HG03439 (cell line): ENCODE data around the gene SLC38A9.
"Not testable (repeated sequence)": the region's sequence is repeated elsewhere in the genome, so short reads cannot be mapped to it uniquely, and the experiment has no call there.

Experiments used
- ATAC-seq: cut with Tn5 transposase; IDR thresholded peaks from one replicate; pipeline ENCODE4 v1.9.1; 2021; ENCODE audit warnings: mild to moderate bottlenecking, moderate library complexity; ENCODE audit not compliant: unreplicated experiment

The SLC38A9 gene

DNA sequence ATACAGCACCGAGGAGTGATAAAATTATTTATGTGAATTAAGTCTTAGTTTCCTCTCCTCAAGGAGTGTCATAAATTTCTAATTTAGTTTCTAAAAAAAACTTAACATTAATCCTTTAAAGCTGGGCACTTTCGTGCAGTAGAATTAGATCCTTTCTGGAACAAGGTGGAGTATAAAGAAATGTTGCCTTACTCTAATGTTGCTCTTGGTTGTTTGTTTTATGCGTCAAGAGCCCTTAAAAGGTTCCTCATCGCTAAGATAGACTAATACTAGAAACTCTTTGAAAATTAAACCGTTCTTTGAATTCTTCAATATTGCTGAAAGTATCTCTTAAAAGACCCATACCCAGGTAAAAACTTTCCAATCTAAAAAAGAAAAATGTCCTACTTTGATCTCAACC lies 93.8 kb downstream of the SLC38A9 start:
- ATAC-seq = no peak

DNA sequence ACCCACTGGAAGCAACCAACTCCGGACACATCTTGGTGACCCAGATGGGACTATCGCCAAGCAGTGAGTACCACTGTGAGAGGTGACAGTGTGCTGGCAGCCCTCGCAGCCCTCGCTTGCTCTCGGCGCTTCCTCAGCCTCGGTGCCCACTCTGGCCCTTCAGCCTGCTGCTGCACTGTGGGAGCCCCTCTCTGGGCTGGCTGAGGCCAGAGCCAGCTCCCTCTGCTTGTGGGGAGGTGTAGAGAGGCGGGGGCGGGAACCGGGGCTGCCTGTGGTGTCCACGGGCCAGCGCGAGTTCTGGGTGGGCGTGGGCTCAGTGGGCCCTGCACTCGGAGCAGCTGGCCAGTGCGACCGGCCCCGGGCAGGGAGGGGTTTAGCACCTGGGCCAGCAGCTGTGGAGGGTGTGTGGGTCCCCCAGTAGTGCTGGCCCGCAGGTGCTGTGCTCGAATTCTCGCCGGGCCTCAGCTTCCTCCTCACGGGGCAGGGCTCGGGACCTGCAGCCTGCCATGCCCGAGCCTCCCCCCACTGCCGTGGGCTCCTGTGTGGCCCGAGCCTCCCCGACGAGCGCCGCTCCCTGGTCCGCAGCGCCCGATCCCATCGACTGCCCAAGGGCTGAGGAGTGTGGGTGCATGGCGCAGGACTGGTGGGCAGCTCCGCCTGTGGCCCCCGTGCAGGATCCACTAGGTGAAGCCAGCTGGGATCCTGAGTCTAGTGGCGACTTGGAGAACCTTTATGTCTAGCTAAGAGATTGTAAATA lies 98.8 kb downstream of the SLC38A9 start:
- no peak for ATAC-seq

DNA sequence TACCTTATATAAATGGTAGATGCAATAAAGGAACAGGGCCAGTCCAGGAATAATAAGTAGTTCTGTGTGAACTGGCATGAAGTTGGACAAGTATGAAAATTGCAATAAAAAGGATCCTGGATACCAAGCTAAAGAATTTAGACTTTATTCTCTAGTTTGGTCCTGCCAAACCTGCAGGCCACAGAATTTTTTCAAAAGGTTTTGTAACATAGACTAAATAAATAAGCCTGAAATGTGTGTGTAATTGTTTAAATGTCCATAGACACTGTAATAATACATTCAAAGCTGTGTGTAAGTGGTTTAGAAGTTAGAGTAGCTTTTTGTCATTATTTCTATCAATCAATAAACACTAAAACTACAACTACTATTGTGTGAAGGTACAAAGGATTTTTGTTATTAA lies 101.6 kb downstream of the SLC38A9 start:
- ATAC-seq = no peak

DNA sequence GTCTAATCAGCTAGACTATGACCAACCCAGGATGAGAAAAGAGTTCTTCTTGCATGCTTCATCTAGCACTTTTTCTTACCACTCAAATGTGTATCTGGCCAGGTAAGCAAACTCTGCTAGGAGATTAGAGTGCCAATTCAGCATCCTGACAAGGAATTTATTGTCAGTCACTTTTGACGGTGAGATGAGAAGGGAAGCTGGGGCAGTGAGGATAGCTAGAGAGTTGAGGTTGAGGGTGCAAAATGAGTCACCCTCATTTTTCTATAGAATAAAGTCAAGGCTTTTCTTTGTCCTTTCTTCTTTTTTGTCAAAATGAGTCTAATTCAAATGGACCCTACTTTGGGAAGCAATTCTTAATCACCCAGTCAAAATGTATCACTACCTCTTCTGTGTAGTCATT lies 102.7 kb downstream of the SLC38A9 start:
- no peak for ATAC-seq

DNA sequence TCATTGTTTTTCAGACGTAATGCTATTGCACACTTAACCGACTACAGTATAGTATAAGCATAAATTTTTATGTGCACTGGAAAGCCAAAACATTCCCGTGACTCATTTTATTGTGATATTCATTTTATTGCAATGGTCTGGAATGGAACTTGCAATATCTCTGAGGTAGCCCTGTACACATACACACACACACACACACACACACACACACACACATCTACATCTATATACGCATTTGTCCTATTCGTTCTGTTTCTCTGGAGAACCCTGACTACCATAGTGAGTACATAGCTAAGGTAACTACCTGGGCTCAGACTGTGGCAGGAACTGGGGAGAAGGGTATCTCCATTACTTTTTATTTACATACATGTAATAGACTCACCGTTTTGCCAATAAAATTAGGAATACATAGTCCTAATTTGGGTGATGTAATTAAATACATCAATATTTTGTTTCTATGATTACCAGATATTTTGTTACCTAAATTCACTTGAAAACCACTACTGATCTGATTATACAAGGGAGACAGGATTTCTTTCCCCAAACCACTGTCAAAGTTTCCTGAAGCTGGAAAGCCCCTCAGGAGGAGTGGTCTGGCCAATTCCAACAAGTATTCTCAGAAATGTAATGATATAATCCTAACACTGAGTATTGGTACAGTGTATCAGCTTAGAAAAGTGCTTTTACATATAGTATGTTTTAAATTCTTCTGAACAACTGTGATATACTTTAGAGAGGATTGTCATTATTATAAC lies 103.4 kb downstream of the SLC38A9 start:
- no peak for ATAC-seq

DNA sequence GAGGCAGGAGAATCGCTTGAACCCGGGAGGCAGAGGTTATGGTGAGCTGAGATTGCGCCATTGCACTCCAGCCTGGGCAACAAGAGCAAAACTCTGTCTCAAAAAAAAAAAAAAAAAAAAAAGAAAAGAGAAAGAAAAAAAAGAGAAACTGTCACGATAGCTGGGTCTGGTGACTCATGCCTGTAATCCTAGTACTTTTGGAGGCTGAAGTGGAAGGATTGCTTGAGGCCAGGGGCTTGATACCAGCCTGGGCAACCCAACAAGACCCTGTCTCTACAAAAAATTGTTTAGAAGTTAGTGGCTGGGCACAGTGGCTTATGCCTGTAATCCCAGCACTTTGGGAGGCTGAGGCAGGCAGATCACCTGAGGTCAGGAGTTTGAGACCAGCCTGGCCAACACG lies 104.8 kb downstream of the SLC38A9 start:
- not testable (repeated sequence) for ATAC-seq

DNA sequence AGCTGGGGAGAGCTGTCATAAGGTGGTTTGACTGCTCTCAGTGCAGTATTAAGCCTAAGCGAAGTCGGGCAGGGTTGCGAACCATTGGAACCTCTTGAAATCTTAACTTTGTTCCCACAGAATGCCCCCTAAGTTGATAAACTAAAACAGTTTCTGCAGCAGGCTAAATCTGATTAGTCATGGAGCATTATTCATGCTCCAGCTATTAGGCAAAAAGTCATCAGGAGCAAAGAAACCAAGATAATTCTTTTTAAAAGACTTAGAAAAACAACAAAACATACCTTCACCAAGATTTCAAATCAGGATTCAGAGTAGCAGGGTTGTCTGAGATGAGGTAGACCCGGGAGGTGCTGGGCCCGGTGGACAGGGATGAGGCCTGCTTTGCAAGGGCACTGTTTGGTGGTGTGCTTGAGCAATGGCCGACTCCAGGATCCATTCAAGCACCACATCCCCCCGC lies 107.5 kb downstream of the SLC38A9 start:
- ATAC-seq = no peak

DNA sequence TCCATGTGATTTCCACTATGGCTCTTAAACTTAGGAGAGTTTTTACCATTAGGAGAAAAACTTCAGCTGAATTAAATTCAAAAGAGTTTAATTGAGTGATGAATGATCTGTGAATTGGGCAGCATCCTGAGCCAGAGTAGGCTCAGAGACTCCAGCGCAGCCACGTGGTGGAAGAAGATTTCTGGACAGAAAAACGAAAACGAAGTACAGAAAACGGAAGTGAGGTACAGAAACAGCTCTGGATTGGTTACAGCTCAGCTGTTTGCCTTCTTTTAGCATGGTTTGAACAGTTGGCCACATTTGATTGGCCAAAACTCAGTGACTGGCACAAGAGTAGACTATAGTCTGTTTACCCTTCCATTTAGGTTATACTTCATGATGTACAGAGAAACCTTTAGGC lies 108.2 kb downstream of the SLC38A9 start:
- no peak for ATAC-seq

DNA sequence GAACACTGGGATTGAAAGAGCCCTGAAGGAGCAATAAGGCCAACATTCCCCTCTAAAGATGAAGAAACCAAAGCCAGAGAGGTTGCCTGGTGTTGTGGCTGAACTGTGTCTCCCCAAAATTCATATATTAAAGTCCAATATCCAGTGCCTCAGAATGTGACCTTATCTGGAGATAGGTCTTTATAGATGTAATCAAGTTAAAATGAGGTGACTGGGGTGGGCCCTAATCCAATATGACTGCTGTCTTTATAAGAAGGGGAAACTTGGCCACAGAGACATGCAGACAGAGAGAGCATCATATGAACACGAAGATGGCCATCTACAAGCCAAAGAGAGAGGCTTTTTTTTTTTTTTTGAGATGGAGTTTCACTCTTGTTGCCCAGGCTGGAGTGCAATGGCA lies 110.5 kb downstream of the SLC38A9 start:
- no peak for ATAC-seq

DNA sequence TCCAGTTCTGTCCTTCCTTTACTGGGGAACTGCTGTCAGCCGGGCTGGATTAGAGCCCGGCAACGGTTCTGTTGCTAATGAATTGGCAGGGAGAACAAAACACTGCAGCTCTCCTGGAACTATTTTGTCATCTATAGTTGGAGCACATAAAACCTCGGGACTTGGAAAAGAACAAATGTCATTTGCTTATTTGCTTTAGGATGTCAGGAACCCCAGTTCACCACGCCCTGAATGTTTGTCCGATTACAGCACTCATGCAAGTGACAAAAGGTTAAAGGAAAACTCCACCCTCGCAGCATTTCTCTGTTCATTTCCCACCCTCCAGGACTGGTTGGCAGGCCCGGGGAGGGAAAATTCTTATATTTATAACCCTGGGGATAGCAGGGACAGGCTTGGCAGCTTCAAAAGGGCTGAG lies 110.9 kb downstream of the SLC38A9 start:
- ATAC-seq = no peak

DNA sequence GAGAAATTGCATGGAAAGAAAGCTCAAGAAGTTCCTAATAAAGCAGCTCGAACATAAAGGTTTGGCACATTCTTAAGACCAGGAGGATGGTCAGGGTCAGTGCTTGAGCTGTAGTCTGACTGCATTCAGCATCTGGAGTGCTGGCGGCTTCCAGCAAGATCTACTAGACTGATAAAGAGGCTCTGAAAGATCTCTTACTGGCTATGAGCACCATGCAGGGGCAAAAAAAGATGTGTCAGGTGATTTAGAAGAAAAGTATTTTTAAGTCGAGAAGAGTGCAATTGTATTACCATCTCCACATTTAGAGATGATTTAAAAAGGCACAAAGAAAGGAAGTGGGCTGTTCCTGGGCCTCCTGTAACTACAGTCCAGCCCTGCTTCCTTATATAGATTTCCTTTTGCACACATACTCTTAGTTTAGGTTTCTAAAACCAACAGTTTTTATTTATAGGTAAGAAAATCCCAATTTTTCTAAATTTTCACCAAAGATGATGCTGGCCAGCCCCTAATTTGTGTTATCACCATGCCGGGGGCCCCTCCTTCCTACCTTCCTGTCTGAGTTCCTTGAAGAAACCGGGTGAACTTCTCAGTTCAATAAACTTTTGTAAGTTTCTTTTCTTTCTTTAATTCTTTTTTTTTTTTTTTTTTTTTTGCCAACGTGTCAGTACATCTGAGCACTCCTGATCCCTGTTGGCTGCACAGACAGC lies 111.5 kb downstream of the SLC38A9 start:
- ATAC-seq = no peak

DNA sequence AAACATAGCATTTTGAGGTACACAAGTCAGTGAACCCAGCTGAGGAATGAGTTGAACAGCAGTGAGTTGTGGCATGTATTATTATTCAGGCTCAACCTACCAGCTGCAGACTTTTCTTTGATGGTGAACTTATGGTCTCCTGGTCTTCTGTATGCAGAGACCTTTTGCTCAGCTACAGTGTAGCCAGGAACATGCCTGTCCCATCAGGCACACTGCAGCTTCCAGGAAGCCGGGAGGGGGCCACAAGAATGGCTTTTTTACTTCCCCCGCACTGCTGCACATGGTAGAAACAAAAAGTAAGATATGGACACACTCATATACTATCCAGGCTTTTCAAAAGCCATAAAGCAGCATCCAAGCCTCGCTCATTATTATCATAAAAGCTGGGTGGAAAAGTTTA lies 112.0 kb downstream of the SLC38A9 start:
- no peak for ATAC-seq

DNA sequence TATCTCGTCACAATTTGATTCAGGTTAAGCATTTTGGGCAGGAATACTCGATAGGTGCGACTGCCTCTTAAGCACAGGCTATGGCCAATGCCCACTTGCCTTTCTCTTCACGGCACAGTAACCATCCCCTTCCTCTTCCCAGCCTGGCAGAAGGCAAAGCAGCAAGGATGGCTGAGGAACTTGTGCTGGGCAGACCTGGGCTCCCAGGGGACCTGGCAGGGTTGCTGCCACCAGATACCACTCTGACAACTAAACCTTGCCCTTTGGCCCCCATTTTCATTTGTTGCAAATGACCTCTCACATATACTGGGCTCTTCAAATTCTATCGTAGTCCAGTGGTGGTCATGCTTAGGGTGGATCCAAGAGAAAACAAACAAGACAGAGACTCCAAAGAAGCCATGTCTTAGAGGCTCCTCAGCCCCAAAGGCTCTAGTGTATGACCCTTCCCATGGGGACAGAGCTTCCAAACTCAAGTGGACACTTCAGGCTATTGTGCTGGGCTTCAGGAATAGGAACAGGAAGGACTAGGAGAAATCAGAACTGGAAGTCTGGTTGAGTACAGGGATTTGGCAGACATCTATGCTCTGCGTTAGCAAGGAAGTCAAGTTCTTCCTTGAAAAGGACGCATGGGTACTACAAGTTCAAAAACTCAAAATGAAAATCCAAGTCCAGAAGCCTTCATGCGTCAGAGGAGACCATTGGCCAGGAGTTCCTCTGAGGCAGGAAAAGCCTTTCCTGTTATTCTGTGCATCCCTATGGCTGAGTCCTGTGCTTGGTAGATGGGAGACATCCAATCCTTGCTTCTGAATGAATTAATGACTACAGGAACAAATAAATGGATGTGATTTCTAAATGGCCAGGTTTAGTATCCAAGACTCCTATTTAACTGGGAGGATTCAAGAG lies 112.7 kb downstream of the SLC38A9 start:
- ATAC-seq = no peak

DNA sequence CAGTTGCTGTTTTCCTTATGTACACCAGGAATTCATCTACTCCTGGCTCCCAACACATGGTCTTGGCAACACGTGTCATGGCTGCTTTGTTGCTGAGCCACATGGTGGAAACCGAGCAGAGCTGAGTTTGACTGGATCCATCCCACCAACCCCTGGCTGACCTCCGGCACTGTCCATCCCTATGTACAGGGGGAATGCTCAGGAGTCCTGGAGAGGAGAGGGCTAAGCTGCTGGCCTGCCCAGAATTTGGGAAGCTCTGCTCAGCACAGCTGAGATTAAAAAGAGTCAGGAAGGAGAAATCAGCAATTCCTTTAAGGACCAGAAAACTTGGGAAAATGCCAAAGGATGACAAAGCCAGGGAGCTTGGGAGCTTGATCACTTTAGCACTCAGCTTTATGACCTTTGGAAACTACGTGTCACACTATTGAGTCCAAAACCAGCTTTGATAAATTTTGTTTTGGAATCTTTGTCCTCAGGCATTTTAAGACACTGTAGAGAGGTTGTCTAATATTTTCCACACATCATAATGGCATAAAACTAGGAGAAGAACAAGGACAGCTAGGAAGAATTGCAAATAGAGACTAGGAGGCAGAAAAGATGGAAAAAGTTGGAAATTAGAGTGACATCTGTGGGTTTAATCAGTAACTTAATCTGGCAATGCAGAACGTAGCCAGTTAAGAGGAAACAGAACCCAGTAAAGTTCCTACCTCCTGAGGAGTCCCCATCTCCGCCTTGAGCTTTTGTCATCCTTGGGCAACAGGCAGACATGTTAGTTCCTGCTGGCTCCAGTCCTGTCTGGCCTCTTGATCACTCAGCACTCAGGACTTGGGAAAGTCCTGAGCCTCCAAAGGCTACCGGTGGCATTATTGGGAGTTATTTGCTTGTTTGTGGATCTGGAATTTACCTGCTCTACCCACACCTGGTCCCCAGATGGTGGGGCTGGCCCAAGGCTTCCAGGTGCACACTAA lies 114.8 kb downstream of the SLC38A9 start:
- ATAC-seq = no peak

DNA sequence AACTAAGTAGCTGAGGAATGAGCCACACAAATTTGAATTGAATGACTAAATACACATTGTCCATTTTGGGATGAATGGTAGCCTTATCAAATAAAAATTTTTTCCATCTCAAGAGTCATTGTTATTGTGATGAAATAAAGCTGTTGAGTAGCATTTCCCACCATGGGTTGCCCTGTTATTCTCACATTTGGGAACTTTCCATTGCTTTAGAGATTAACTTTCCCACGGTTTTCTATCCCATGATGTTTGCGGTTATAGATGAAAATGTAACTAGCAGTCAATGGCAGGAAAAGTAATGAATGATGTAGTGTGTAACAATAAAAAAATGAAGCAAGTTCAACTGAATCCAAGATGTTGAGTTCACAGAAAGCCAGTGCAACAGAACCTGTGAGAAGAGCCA lies 117.5 kb downstream of the SLC38A9 start:
- no peak for ATAC-seq

DNA sequence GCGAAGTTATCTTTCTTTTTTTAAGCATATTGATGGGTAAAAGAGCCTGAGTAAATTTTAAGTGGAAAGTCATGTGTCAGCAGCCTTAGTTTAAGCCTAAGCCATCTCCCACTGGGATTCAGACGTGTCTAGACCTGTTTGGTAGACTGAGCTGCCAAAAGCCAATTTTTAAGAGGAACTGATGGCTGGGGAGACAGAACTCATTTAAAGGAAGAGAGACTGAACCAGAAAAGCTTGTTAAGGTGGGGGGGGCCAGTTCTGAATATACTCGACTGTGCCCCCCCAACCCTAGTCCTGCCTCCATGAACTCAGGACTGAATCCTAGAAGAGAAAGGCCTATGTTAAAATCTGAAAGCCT lies 119.0 kb downstream of the SLC38A9 start:
- ATAC-seq = no peak

DNA sequence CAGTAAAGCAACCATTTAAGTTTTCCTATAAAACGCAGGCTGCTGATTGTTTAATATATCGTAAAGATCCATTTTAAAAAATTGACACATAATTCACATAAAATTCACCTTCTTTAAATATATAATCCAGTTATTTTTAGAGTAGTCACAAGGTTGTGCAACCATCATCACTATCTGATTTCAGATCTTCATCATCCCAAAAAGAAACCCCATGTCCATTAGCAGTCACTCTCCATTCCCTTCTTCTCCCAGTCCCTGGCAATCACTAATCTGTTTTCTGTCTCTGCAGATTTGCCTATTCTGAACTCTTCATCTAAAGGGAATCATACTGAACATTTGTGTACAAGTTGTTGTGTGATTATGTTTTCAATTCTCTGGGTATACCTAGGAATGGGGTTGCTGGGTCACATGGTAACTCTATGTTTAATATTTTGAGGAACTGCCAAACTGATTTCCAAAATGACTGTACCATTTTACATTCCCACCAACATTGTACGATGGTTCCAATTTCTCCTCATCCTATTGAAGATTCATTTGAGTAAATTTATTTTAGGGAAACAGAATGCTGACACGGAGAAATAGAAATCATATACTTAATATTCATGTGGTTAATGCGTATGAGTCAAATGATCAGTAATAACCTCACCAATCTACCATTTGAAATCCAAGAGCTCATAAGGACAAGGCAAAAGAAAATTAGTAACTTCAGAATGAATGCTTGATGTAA lies 119.6 kb downstream of the SLC38A9 start:
- ATAC-seq = no peak

DNA sequence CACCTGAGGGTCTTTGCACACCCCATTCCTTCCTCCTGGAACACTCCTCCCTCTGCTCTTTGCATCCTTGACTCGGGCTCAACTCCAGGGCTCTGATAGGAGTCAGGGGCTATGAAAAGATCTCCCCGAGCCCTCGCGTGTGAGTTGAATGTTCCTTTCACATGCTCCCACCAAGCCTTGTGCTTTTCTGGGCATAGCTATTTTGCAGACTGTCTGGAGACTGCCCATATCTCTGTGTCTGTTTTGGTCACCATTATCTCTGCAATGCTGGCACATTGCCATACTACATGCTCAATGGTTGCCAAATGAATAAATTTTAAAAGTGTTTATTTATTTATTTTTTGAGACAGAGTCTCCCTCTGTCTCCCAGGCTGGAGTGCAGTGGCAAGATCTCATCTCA lies 120.4 kb downstream of the SLC38A9 start:
- no peak for ATAC-seq

DNA sequence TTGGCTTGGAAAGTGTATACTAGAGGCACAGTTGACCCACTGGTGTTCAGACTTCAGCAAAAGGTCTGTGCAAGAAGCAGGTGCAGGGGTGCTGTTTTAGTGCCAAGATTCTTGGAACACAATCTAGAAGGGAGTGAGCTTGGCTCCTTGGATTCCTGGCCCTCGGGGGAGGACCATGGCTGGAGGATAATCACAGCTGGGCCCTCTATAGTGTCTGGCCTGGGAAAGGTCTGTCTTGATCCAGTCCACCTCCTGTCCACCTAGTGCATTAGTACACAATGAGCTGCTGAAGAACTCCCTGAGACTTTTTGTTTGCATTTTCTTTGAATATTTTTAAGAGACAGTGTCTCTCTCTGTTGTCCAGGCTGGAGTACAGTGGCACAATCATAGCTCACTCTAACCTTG lies 126.9 kb downstream of the SLC38A9 start:
- no peak for ATAC-seq
